GM18498 (cell line): Measurements from ENCODE around the gene FCGR2B.
"Not testable (repeated sequence)": the region's sequence is repeated elsewhere in the genome, so short reads cannot be mapped to it uniquely, and the experiment has no call there.

Source experiments
- ATAC-seq: cut with Tn5 transposase; IDR thresholded peaks from one replicate; pipeline ENCODE4 v1.9.1; 2021; ENCODE audit warnings: mild to moderate bottlenecking, moderate library complexity; ENCODE audit not compliant: unreplicated experiment

FCGR2B gene

DNA sequence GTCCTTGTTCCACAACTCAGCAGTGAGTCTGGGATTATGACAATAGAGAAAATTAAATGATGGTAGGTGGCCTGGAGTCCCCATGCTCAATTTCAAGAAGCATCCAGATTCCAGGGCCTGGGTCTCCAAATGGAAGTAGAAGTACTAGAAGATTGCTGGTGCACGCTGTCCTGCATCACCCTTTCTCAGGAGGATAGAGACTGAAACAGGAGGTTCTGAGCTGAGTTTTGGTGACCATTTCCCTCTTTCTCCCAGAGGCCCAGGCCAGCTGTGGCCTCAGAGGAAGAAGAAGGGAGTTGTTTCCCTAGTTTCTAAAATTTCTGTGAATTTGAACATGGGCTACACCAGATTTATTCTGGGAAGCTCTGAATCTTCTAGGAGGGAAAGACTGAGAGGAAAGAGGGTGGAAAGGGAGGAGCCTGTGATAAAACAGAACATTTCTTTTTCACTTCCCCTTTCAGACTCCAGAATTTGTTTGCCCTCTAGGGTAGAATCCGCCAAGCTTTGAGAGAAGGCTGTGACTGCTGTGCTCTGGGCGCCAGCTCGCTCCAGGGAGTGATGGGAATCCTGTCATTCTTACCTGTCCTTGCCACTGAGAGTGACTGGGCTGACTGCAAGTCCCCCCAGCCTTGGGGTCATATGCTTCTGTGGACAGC, at the start of gene FCGR2B:
TSS of gene FCGR2B (plus strand) at position 460 of the 656 bp plus-strand sequence. CDS start at position 559, 99 bp downstream.
- peak; percentile 77 for ATAC-seq

DNA sequence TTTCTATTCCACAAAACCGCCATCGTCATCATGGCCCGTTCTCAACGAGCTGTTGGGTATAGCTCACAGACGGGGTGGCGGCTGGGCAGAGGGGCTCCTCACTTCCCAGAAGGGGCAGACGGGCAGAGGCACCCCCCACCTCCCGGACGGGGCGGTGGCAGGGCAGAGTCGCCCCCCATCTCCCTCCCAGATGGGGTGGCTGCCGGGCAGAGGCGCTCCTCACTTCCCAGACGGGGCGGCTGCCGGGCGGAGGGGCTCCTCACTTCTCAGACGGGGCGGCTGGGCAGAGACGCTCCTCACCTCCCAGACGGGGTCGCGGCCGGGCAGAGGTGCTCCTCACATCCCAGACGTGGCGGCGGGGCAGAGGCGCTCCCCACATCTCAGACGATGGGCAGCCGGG, 46.5 kb upstream of the FCGR2B start:
- ATAC-seq, result not testable (repeated sequence)

DNA sequence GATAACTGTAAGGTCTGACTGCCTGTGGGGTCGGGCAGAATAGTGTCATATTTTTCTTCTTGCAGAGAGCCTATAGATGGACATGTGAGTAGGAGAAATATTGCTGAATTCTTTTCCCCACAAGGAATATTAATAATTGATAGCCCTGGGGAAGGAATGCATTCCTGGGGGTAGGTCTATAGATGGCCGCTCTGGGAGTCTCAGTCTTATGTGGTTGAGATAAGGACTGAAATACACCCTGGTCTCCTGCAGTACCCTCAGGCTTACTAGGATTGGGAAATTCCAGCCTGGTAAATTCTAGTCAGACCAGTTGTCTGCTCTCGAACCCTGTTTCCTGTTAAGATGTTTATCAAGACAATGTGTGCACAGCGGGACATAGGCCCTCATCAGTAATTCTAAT, 44.4 kb upstream of the FCGR2B start:
- not testable (repeated sequence) for ATAC-seq

DNA sequence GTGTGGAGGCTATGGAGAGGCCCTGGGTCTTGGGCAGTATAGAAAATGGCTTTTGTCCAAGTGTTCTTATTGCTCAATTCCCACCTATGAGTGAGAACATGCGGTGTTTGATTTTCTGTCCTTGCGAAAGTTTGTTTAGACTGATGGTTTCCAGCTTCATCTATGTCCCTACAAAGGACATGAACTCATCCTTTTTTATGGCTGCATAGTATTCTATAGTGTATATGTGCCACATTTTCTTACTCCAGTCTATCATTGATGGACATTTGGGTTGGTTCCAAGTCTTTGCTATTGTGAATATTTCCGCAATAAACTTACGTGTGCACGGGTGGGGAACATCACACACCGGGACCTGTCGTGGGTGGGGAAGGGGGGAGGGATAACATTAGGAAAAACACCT, 42.5 kb upstream of the FCGR2B start:
- ATAC-seq, result not testable (repeated sequence)

DNA sequence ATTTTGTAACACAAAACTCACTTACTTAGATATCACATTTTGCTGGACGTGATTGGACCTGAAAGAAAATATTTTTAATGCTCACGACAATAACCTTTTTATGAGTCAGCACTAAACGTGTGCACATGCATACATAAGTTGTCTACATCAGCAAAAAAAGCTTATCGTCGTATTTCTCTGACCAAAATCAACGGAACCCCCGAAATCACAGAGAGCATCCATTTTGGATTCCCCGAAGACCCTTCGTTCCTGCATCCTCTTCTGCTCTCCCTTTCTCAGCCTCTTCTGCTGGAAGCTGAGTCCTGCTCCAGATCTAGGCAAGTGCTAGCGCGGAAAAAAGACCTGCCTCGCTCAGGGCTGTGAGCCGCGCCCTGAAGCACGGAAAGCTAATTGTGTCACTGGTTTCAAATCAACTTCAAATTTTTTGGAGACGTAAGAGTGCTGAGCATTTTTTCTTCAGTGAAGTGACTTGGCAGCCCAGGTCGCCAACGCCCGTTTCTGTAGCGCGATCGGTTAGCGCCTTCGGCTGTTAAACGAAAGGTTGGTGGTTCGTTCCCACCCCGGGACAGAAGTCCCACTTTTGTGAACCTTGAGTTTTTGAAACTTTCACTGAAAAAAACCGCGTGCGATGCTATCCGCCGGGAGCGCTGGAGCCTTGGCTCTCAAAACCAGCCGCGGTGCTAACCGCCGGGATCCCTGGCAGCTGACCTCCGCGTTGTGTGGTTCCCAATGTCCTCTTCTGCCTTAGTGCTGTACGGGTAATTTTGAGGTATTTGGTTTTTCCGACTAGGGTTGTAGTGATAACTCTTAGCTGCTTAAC, 41.6 kb upstream of the FCGR2B start:
- ATAC-seq, result peak; percentile 48

DNA sequence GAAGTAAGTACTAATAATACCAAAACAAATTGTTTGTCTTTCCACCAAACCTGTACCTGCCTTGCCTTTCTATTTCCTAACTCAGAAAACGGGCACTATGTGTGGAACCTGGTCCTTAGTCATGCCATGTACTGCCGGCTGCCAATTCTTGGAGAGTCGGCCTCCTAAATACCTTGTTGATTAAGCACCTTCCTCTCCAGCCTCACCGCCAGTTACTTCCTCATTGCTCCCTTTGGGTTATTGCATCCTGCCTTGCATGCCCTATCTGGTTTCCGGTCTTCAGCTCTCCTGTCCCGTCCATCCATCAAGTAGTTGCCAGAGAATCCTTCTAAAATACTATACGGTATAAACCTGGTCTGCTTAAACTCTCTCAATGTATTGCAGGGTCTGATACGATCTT, 40.9 kb upstream of the FCGR2B start:
- peak; percentile 42 for ATAC-seq

DNA sequence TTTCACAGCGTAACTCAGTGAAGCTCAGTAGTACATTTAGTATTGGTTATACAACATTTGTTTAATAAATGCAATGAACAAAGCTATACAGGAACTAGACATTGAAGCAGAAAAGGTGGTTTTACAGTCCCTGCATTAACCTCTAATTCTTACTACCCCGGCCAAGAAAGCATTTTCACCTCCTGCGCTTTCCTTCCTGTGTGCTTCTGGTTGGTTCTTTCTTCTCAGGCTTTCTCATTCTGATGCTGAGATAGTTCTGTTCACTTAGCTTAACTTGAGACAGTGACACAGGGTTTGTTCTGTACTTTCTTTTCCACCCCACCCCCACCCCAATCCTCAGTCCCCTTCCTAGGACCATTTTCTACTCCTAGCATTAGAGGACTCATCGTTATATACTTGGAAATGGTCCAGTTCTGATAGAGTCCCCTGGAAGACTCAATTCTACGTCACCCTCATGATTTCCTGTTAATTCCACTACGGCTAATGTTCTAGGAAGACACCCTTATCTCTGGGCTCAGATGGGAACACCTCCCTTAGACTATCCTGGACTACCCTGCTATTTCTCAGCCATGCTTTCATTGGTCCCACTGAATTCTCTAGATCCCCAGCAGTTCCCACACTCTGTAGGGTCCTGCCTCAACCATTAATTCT, 39.4 kb upstream of the FCGR2B start:
- peak; percentile 46 for ATAC-seq

DNA sequence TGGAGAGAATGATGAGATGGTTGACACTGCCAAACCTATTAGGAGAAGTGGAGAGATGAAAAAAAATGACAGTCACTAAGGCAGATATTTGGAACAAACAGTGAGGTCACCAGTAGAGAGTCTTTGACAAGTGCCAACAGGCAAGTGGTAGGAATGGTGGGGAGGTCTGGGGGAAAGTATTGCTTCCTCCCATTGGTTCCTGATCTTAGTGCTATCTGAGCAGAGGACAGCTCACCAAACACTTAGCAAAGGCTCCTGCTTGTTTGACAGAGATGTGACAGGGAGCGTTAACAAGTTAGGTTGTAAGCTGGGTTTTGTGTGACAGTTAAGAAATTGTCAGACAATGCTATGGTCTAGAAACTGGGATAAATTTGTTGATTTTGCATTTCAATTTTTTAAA, 38.3 kb upstream of the FCGR2B start:
- not testable (repeated sequence) for ATAC-seq

DNA sequence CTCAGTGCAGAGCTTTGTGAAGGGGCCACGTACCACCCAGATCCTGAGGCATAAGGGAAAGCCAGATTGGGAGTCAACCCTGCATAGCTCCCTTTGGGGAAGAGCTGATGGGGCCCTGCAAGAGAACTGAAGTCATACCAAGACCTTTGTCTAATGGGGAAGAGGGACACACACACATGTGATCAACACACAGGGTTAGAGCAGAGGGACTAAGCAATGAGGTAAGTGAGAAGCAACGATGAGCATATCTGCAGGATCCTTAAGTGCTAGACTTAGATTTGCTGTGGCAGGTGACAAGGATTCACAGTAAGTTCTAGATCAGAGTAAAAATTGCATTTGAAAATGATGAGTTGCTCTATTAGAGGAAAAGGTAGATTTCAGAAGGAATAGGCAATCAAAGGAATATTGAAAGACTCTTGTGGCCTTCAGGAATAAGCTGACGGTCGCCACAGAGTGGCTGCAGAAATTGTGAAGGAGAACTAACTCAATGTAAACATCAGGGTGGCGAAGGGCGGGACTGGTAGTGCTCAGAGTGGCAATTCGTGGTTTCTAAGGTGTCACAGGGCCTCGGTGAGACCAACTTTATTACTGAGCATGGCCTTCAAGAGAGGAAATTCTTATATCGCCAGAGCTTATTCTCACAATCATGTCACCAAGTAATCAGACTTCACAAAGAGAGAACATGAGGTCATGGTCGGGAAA, 36.3 kb upstream of the FCGR2B start:
- not testable (repeated sequence) for ATAC-seq

DNA sequence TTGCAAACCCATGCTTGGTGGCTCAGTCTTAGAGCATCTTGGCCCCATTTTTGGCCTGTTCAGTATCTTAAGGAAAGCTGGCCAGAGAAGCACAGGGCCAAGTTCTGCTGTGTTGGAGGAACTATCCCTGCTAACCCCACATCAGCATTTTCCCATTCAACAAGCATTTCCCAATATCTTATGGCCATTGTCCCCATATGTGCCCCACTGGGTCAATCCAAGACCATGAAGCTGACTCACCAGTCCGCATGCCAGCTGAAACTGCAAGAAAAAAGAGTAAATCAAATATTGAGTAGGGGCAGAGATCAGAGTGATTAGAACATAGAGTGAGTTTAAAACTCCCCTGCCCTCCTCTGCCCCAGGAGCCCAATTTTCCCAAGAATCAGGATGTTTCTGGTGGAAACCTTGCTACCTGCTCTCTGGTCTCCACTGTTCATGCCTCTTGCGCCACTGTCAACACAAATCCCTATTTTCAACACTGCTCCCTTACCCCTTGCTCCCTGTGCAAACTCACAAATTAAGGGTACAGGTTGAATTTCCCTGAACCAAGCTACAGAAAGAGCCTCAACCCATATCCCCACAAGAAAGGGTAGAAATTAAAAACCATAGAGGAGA, 32.7 kb upstream of the FCGR2B start:
- ATAC-seq, result not testable (repeated sequence)

DNA sequence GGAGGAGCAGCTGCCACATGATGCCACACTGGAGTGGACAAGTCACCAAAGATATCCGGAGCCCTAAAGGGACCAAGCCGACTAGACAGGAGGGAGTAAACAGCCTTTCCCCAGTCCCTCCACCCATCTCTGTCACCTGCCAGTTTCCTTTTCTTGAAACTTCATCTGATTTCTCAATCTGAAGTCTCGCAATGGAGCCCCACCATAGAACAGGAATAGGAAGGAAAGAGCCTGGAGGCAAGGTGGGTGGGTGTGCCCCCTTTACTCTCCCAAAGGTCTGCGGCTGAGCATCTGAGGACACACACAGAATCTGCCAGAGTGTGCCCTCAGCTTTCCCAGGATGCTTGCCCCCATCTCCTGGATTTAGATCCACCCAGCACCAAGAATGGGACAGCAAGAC, 31.9 kb upstream of the FCGR2B start, which contains the start of gene FCGR3B:
TSS of gene FCGR3B (minus strand) at position 101 of the 400 bp plus-strand sequence. CDS start at position 19, 82 bp downstream.
- ATAC-seq, result no peak

DNA sequence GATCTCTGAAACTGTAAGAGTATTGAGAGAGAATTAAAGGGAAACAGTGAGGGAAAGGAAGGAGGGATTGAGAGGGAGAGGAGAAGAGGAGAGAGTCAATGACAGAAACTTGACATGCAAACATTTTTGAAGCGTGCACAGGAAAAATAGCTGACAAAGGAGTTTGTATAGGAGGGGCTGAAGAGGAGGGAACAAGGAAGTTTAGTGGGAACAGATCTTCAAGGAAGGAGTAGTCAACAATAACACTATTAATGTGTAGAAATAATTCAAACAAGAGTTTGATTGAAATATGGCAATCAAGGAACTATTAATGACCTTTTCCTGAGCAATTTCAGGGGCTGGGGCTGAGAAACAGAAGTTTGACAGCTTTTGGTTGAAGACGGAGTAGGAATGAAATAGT, 27.9 kb upstream of the FCGR2B start:
- ATAC-seq, result not testable (repeated sequence)

DNA sequence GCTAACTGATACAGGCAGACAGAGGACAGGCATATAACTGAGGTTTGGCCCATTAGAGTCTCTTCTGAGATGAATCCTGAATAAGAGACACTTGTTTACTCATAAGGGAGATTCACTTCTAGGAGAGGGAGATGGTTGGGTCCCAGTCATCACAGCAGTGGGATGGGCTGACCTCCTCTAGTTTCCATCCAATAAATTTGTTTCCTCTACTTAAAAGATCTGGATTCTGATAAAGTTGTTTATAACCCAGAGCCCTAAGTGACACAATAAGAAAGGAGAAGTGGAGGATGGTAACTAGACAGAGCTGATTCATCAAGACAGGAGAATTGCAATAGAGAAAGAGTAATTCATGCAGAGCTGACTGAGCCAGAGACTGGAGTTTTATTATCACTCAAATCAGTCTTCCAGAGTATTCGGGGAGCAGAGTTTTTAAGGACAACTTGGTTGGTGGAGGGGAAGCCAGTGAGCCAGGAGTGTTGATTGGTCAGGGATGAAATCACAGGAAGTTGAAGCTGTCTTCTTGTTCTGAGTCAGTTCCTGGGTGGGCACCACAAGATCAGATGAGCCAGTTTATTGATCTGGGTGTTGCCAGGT, 26.7 kb upstream of the FCGR2B start:
- not testable (repeated sequence) for ATAC-seq

DNA sequence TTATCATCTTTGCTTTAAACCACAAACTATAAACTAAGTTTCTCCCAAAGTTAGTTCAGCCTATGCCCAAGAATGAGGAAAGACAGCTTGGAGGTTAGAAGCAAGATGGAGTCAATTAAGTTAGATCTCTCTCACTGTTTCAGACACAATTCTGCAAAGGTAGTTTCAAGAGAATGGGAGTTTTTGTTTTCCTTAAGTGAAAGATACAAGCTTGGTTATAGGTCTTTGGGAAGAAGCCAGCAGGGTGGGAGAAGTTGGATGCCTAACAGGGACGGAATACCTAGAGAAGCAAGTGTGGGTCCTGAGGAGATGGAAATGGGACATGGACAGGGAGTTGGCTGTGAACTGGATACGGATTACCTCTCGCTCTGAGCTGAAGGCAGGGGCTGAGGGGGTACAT, 26.0 kb upstream of the FCGR2B start:
- not testable (repeated sequence) for ATAC-seq

DNA sequence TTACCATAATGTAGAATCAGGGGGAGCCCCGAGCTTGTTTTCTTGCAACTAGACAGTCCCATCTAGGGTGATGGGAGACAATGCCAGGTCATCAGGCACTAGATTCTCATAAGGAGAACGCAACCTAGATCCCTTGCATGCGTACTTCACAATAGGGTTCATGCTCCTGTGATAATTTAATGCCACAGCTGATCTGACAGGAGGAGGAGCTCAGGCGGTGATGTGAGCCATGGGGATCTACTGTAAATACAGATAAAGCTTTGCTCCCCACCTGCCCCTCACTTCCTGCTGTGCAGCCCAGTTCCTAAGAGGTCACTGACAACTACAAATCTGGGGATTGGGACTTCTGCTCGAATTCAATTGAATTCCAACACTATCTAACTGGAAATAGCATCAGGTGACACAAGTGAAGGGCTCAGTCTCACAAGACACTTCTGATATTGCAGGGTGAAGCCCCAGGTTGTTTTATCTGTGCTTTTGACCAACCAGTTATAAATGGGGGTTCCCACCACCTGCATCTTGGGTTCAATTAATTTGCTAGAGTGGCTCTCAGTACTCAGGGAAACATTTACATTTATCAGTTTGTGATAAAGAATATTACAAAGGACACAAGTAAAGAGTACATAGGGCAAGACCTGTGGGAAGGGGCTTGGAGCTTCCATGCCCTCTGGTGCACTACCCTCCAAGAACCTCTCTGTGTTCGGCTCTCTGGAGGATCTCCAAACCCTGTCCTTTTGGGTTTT, 24.5 kb upstream of the FCGR2B start:
- ATAC-seq, result not testable (repeated sequence)

DNA sequence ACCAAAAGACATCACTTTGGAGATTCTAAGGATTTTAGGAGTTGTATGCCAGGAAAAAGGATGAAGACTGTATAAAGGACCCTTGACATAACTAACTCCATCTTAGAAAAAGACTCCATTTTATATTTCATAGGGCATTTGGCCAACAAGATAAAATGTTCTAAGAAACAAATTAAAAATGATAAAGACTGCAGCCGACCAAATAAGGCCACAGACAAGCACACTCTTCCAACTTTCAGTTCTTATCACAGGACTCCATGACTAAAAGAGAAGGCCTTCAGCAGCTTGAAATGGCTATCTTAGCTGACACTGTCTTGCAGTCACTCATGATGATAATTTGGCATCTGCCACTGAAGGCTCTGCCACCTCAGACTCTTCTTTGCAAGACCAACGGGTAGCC, 23.7 kb upstream of the FCGR2B start:
- not testable (repeated sequence) for ATAC-seq

DNA sequence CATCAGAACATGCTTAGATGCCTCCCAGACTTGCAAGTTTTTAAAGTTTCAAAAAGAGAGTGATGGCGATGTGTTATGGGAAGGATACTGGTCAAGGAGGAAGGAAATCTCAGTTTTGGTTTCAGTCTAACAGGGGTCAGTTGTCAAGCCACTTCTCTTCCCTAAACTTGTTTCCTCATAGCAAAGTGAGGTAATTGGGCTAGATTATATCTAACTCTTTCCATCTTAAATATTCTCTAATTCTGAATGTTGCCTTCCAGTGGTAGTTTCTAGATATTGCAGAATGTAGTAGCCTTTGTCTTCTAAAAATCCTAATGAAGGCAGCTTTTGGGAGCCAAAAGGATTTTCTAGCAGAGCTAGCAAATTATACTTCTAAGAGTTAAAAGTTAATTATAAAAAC, 20.2 kb upstream of the FCGR2B start:
- ATAC-seq, result not testable (repeated sequence)

DNA sequence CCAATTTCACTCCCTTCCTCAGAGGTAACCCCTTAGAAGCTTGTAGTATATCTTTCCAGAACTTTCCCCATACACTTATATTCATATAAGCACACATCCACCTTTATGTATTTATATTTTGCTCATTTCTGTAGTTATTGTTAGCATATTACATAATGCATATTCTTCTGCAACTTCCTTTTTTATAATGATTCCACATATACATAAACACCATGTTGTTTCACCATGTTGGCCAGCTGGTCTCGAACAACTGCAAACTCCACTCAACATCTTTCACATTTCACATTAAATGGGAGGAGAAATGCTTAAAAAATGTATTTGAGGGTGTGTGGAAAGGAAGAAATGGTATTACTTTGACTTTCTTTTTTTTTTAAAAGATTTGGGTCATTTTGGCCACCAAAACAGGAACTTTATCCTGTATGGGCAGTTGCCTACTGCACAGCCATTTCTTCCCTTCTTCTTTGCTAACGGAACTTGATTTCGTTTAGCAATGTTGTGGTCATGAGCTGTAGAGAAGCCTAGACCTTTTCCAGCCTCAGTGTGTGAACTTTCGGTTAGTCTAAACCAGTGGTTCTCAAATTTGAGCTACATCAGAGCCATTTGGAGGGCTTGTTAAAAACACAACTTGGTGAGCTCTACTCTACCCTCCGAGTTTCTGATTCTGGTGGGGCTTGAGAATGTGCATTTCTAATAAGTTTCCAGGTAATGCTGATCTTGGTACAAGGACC, 19.3 kb upstream of the FCGR2B start:
- ATAC-seq, result not testable (repeated sequence)

DNA sequence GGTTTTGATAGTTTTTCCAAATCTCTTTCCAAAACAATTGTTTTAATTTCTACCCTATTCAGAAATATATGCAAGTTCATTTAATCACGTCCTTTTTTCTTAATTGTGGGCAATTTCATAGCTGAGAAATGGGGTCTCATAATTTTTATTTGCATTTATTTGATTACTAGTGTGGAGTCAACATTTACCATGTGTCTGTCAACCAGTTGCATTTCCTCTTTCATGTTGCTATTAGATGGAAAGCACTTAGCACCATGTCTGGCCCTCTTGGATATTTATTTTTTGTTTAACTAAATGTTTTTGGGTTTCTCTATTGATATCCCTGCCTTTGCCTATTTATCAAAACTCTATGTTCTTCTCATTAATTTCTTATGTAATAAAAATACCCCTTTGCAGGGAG, 18.1 kb upstream of the FCGR2B start:
- ATAC-seq, result not testable (repeated sequence)
